SIG-M5 (cell line): ENCODE data around the gene RCAN2.

ENCODE experiments used
- DNase-seq: peaks from one replicate; lab custom pipeline; 2025; lab: John Stamatoyannopoulos, UW

RCAN2 gene

DNA sequence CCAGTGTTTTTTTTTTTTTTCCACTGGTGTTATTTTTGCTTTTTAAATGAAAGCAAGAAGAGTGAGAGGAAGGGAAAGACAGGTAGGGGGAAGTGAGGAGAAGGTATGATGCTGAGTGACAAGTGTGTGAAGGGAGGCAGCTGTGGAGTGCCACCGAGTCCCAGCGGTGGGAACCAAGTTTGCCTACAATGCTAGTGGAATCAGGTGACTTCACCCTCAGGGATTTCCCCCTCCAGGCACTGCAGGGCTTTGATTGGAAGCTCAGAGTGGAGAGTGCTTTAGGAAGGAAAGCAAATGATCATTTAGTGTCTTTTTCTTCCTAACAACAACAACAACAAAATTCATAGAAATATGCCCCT lies 200.0 kb downstream of the RCAN2 start:
- no peak for DNase-seq

DNA sequence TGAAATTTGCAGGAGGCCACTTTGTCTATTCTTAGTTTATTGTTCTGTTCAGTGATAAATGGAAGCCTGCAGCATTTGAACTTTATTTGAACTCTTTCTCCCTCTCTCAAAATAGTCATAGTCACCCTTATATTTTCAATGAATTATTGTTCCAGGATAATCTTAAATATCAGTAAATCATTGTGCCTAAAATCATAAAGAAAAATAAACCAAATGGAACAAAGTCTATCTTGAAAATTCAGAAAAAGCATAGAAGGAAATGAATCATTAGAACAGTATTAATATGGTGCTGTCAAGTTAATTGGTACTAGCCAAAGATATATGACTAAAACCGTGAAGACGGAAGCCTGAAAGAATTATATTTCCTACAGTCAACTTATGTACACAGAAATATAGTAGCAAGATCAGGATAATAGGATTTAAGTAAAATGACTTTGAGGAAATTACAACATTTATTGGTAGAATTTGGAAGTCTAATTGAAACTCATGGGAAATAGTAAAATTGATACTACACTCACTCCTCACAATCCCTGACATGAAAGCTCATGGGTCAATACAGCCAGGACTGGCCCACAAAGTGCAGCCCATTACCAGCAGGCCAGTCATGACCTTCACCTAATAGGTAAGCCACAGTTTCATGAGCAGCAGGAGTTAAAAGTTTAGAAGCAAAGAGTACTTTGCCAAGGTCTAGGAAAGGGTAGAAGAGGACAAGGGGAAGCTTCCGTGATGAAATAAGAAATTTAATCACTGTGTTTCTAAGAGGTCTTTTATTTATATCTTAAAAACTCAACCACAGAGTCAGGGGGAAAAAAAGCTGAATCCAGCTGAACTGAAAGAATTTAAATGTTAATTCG lies 200.6 kb downstream of the RCAN2 start:
- DNase-seq, result no peak

DNA sequence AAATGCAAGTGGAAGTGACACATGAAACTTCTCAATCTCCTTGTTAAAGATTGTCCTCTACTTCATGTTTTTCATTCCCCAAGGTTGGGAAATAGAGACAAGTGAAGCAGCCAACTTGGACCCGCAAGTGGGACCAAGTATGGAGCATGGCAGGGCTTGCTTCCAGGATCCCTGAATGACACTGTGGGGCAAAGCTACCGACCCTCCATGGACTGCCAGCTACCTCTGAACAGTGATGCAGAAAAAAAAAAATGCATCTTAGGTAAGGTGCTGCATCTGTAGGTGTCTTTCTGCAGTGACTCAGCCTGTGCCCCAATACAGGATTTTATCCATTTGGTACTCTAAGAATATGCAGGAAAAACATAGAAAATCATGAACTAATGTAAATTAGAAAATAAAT lies 201.4 kb downstream of the RCAN2 start:
- DNase-seq, result no peak

DNA sequence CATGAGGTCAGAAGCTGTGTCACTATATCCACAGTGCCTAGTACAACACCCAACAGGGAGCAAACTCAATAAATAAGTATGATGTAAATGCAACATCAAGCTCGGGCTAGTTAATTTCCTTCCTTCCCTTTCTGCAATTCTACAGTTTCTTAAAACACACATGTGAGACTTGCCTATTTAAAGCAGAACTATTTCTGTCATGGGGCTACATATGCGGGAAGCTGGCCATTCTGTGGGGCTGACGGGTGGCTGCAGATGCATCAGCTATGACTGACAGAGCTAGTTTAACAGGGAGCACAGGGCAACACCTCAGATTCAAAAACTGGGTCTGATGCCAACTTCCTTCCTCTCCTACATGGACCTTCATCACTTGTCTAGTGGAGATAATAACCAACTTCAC lies 202.4 kb downstream of the RCAN2 start:
- DNase-seq, result no peak

DNA sequence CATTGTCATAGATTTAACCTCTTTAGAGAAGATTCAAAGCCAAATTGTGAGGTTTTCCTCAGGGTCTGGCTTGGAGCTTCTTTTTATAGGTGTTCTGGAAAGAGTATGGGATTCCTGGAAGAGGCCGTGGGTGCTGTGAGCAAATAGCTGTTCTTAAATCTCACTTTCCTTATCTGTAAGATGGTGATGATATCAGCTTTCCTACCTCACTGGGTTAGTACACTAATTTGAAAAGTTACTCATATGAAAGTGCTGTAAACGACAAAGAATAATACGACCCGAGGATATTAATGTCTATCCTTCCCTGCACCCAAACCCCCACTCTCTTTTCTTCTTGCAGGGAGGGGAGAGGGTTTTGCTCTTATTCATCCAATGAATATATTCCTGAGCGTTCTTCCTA lies 203.6 kb downstream of the RCAN2 start:
- no peak for DNase-seq

DNA sequence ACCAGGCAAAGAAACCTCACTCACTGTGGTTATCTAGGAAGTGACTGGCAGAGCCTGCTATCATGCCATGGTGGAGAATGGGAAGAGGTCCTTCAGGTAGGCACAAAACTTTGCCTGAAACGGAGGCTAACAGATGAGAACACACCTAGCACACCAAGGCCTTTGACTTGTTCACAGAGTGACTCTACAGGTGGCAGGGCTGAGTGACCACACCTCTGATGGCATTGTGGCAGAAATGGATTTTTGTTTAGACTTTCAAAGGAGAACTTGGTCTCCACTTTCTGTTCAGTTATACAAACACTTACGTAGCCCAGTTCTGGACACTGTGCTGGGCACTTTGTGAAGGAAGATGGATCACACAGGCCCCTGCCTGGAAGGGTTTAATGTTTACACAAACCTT lies 204.2 kb downstream of the RCAN2 start:
- DNase-seq, result no peak

DNA sequence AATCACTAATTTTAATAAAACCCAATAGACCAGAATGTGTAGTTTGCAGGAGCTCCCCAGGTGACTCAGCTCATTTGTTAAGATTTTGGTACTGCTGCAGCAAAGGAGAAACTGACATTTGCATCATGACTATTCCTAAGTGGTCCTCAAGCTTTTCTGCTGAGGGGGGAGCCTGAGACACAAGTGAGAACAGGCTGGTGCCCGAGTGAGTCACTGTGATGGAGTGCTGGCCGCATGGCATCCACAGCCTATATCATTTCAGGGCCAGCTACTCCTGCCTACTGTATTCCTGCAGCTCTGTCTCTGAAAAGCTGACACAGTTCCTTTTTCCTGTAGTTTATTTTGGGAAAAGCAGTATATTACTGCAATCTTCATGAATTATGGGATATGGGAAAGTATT lies 206.8 kb downstream of the RCAN2 start:
- no peak for DNase-seq

DNA sequence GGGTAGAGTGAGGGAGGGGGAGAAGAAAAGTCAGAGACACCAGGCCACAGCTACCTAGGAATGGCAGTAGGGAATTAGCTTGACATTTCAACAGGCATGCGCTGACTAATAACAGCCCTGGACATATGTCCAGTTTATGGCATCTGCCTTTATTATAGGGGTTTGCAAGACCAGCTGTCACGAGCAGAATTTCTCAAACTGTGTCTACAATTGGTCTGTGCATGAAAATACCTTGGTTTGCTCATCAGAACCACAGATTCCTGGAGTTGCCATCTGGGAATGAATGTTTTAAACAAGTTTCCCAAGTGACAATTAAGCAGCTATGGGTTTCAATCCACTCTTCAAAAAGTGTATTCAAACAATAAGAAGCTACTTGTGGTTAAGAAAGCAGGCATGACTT lies 210.1 kb downstream of the RCAN2 start:
- no peak for DNase-seq

DNA sequence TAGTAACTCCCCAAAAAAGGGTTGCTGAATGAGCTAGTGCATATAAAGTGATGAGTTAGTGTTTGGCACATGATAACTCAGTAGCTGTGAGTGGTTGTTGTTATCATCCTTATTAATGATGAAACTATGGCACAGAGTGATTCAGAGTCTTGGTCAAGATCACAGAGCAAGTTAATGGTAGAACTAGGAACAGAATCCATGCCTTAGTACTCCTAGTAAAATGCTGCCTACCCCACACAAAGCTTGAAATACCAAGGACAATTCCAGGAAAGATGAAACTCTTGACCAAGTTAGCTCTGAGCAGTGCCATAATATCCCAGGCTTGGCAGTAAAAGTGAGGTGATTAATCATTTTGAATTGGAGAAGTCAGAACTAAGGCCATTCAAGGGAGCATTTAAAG lies 211.4 kb downstream of the RCAN2 start:
- no peak for DNase-seq

DNA sequence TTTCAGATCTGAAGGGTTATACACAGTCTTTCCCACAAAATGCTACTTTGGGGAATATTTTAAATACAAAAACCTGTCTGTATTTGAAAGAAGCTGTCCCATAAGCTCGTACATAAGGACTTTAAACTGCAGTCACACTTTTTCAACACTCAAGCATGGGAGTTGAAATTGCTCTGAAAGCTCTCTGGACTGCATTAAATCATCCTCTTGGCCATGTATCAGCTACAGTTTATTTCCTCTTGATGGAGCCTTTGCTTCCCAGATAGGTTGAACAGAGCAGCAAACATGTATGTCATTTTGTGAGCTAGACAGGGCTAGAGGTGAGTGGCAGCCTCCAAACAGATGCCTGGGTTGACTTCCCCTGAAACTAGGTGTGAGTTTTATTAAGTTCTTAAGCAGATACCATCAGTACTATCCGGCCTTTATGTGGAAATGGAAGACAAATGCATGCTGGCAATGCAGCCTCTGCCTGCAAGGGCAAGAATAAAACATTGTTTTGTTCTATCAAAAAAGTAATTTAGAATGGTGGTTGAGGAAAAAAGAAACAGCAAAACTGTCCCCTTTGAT lies 214.6 kb downstream of the RCAN2 start:
- no peak for DNase-seq

DNA sequence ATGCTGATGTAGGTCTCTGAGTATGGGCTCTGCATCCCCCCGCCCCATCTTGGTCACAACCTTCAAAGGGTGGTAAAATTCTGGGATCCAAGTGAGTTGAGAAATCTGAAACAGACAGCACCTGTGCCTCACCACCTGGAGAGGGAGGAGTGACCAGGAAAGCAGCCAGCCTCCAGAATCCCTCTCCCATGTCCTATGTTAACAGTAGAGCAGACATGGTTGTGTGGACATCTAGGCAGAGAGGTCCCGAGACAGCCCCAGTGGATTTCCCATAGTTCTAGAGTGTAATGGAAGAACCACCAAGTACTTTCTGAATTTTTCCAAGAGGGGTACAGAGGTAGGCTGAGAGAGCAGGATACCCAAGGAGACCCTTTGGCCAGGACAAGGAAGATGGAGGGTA lies 216.7 kb downstream of the RCAN2 start:
- no peak for DNase-seq

DNA sequence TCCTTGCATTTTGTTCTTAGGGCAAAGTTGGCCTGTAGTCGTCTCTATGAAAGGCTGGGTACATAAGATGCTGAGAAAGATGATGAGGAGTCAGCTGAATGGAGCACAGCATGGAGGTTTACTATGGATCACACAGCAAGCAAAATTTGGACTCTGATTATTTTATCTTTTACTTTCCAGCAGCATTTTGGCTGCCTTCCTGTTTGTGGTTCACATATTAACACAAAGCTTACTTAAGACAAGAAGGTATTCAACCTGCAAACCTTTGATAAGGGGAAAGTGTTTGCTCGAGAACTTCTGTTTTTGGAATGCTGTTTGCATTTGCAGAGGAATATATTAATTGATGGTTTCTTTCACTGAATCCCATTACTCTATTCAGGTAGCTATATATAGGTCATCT lies 217.3 kb downstream of the RCAN2 start:
- no peak for DNase-seq

DNA sequence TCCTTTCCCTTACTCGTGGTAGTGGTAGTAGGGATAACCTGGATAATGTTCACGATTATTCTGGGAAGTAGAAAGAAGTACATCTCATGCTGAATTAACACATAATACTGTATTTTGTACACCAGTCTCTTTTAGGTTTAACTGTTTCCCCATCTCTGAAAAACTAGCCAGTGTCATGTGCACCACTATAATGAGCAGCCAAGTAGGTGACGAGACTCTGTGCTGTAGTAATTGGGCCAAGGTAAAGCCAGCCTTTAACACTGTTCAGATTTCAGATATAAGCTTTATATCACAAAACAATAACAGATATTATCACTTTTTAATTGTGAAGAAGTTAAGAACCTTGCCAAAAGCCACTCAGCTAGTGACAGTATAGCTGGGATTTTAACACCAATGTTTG lies 219.5 kb downstream of the RCAN2 start:
- no peak for DNase-seq

DNA sequence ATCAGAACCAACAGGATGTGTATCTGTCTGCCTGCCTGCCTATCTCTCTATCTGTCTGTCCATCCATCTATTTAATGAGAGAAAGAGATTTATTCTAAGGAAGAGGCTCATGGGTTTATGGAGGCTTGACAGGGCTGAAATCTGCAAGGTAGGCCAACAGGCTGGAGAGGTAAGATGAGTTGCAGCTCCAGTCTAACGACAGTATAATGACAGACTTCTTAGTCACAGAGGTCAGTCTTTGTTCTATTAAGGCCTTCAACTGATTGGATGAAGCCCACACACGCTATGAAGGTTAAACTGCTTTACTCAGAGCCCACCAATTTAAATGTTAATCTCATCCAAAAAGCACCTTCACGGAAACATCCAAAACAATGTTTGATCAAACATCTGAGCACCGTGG lies 220.1 kb downstream of the RCAN2 start:
- no peak for DNase-seq

DNA sequence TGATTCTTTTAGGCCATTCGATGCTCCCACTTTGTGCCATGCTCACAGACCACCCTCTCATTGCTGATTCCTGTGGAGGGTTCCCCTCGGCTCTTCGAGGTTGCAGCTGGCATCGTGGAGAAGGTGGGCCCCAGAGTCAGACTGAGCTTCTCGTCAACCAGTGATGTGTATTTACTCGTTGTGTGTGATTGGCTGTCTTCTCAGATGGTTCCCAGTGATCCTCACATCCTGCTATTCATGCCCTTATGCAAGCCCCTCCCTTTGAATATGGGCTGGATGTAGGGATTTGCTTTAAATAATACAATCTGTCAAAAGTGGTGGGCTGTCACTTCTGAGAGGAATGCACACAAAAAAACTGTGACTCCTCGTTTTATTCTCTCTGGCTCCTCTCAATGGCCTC lies 220.9 kb downstream of the RCAN2 start:
- DNase-seq, result no peak

DNA sequence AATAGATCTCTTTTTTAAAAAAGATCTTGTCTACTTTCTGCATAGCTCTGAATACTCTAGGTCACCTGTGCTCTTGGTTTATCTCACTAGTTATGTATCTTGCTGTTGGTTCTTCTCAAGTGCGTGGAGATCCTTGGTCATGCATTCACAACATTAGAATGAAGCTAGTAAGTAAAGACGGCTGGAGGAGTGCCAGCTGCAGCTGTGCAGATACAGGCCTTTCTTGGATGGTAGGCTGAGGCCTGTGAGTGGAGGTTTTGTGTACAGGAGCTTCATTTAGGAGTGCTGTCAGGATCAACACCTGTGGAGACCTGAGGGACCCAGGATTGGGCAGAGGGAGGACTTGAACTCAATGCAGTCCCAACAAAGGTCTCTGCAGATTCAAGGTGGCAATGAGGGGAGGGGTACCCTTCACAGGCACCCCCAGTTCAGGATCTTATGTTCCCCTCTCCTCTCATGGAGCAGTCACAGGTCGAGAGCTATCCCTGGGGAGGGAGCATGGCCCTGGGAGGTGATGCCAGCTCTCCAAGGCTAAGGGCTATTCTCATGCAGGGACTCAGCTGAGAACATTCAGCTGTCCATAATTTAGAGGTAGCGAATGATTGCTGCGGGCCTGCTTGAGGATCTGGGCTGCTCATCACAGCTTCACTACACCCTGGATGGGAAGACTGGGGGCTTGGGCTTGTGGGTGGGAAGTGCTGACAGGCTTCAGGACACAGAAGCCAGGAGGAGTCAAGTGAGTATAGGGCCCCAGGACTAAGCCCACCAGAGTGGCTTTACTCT lies 221.6 kb downstream of the RCAN2 start:
- DNase-seq, result no peak

DNA sequence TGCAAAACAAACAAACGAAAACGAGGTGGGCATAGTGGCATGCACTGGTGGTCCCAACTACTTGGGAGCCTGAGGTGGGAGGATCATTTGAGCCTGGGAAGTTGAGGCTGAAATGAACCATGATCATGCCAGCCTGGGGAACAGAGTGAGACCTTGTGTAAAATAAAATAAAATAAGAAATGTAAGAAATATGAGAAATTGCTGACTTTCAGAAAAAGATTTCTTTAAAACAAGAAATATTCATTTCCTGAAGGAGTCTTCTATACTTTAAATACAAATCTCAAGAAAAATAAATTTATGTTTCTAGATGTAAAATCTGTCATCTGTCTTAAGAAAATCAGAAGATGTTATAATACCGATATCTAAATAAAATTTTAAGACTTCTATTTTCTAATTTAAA lies 223.7 kb downstream of the RCAN2 start:
- DNase-seq, result no peak

DNA sequence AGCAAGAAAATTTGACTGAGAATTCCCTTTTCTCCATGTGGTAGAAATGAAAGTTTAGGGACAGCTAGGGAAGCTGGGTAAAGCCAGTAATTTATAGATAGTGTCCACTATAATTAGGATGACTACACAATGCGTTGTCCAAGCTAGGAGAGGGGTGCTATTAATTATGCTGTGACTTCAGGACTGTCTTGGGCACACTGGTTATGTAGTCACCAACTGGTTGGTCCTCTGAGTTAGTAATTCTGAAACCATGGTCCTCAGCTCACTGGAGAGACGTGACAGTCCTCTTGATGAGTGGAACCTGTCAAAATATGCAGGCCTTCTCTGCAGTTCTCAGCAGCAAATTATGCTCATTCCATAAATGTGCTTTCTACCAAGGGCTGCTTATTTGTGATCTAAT lies 225.9 kb downstream of the RCAN2 start:
- DNase-seq, result no peak

DNA sequence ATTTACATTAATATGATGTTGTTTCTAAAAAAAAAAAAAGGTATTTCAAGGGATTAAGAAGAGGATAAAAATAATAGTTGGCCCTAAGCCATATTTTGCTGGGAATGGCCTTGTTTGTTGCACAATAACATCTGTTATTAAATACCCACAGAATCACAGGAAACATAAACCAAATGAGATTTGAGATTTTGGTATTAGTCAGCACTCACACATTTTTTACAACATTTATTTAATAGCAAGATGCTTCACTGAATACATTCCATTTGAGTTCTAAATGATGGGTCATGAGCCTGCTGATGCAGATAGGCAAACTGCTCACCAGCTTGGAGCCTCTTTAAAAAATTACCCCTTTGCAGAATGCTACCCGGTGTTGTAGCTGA lies 227.6 kb downstream of the RCAN2 start:
- no peak for DNase-seq

DNA sequence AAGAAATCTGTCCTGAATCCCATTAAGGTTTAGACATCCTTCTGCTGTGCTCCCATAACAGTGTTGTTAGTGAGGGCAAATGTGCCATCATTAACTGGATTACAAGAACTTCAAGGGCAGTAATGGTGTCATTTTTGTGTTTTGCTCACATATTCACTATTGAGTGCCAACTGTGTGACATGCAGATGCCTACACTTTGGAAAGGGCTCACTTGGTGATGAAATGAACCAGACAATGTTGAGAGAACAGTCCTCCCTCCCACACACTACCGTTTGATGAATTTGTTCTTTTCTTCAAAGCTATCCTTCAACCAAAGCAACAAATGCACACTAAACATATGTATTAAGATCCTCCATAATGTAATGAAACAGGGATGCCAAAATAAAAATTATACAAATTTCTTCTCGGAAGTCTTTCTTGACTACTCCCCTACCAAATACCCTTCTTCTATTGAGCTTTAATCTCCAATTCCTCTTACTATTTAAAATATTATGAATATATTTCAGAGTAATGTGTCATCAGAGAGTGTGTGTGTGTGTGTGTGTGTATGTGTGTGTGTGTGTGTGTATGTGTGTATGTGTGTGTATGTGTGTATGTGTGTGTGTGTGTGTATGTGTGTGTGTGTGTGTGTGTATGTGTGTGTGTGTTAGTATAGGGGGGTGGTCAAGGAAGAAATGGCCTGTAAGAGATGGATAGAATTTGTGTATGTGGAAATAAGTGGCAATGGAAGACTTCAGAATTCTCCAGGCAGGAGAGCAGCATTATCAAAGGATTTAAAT lies 228.1 kb downstream of the RCAN2 start:
- DNase-seq, result no peak

DNA sequence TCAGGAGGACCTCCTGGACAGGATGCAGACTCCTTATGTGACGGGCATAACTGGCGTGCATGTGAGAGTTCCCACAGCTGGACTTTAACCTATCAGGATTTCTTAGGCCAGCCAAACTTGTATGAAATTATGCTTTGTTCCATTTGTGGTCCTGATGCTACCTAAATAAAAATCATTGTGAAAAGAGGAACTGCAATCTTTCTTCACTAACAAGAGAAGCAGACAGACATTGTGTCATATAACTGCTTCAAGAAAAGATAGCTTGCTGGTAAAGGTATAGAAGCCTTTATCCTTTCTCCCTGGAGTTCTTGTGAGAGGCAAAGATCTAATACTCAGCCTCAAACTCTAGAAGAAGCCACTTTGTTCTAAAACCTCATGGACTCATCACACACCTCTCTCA lies 233.0 kb downstream of the RCAN2 start:
- no peak for DNase-seq

DNA sequence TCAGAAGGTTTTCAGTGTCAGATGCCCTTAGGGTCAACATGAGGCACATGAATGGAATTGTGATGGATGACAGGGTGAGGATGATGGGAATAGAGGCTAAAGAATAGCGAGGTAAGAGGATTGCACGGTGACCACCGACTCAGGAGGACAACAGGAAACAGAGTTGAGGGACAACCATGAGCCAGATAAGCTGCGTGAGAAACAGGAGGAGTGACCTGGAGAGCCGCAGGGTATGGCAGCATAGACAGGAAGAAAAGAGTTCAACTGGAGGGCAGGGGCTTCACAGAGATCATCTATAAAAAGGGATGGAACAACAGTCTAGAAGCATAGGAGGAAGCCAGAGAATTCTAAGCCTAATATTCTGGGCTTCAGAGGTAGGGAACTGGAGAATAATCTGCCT lies 235.7 kb downstream of the RCAN2 start:
- no peak for DNase-seq

DNA sequence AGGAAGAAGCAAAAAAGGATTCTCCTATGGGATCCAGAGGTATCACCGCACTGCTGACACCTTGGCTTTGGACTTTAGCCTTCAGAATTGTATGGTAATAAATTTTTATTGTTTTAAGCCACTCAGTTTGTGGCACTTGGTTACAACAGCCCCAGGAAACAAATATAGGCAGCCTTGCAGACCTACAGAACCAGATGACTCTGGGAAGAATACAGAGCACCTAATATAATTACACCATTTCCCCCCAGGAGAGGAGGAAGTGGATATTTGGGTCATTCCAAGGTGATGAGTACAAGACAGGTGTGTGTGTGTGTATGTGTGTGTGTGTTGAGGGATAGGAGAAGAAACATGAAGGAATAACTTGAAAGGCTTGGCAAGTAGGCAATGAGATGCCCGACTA lies 236.3 kb downstream of the RCAN2 start:
- no peak for DNase-seq
